Neural cell (in vitro differentiated cells): Measurements from ENCODE around the gene UNC79. TPM values are rescaled to one million over a fixed set of nuclear protein-coding genes. Genes with fewer than 3 reads are reported as not detected.

ENCODE experiments used
- H2AFZ ChIP-seq: fragments of 200-600, 300-800 bp; sonication (generic), shearing (Covaris generic); 2 replicates; pipeline ENCODE4 v1.6.0; 2014; ENCODE audit warnings: low read depth, mild to moderate bottlenecking, antibody characterized with exemption, low read length, moderate library complexity
- H3F3A ChIP-seq: fragments of 200-600 bp; shearing (Covaris generic); 2 replicates; pipeline ENCODE4 v1.6.1; 2016; ENCODE audit warnings: mild to moderate bottlenecking, moderate library complexity, mixed read lengths, antibody characterized with exemption, low read length; ENCODE audit not compliant: insufficient read depth, poor library complexity, severe bottlenecking
- H3K27ac ChIP-seq: fragments of 200-600, 300-800 bp; sonication (generic), shearing (Covaris generic); 2 replicates; pipeline ENCODE4 v1.5.1; 2014; ENCODE audit warnings: mild to moderate bottlenecking, low read length, moderate library complexity
- H3K27me3 ChIP-seq: fragments of 300-800, 200-600 bp; sonication (generic), shearing (Covaris generic); 2 replicates; pipeline ENCODE4 v1.6.0; 2014; ENCODE audit warnings: mild to moderate bottlenecking, low read depth, low read length, moderate library complexity; ENCODE audit not compliant: insufficient read depth
- H3K36me3 ChIP-seq: fragments of 300-800, 200-600 bp; sonication (generic), shearing (Covaris generic); 2 replicates; pipeline ENCODE4 v1.5.1; 2014; ENCODE audit warnings: mild to moderate bottlenecking, antibody characterized with exemption, low read length, moderate library complexity; ENCODE audit not compliant: insufficient read depth
- H3K4me2 ChIP-seq: fragments of 300-800, 200-600 bp; sonication (generic), shearing (Covaris generic); 2 replicates; pipeline ENCODE4 v1.6.0; 2014; ENCODE audit warnings: mild to moderate bottlenecking, low read length
- H3K4me3 ChIP-seq: fragments of 300-800, 200-600 bp; sonication (generic), shearing (Covaris generic); 2 replicates; pipeline ENCODE4 v1.5.1; 2014; ENCODE audit warnings: mild to moderate bottlenecking, low read length, moderate library complexity
- H3K79me2 ChIP-seq: fragments of 200-600 bp; shearing (Covaris generic); replicated peaks from 2 replicates; pipeline ENCODE4 v1.6.0; 2014; ENCODE audit warnings: mild to moderate bottlenecking, low read length, moderate library complexity; ENCODE audit not compliant: insufficient read depth
- H3K9ac ChIP-seq: fragments of 300-800, 200-600 bp; sonication (generic), shearing (Covaris generic); 2 replicates; pipeline ENCODE4 v1.6.1; 2016; ENCODE audit warnings: mild to moderate bottlenecking, low read length, mixed read lengths
- H3K9me2 ChIP-seq: fragments of 200-600 bp; shearing (Covaris generic); 2 replicates; pipeline ENCODE4 v1.6.1; 2016; ENCODE audit warnings: mild to moderate bottlenecking, low read length, mixed read lengths; ENCODE audit not compliant: insufficient read depth
- H3K9me3 ChIP-seq: fragments of 200-600, 300-800 bp; sonication (generic), shearing (Covaris generic); 2 replicates; pipeline ENCODE4 v1.6.1; 2016; ENCODE audit warnings: mild to moderate bottlenecking, mixed run types, low read length, moderate library complexity, mixed read lengths
- H4K20me1 ChIP-seq: fragments of 200-600 bp; shearing (Covaris generic); 2 replicates; pipeline ENCODE4 v1.6.1; 2016; ENCODE audit warnings: mild to moderate bottlenecking, mixed run types; ENCODE audit not compliant: insufficient read depth
- CTCF ChIP-seq: fragments of 450-650 bp; IDR thresholded peaks from 2 replicates; pipeline ENCODE4 v1.5.1; 2014; ENCODE audit warnings: antibody characterized with exemption, mild to moderate bottlenecking, moderate library complexity; ENCODE audit not compliant: poor library complexity, severe bottlenecking
- EP300 ChIP-seq: fragments of 450-650 bp; conservative IDR thresholded peaks from 2 replicates; pipeline ENCODE4 v1.6.1; 2014; ENCODE audit warnings: antibody characterized with exemption, mild to moderate bottlenecking, moderate library complexity; ENCODE audit not compliant: poor library complexity, severe bottlenecking
- EZH2 ChIP-seq: fragments of 200-600, 300-800 bp; shearing (Covaris generic), sonication (generic); IDR thresholded peaks from 2 replicates; pipeline ENCODE4 v1.6.1; 2014; ENCODE audit warnings: antibody characterized with exemption, low read length, borderline replicate concordance, mild to moderate bottlenecking; ENCODE audit not compliant: insufficient read depth, poor library complexity, severe bottlenecking
- MXI1 ChIP-seq: fragments of 450-650 bp; conservative IDR thresholded peaks from 2 replicates; pipeline ENCODE4 v1.6.1; 2014; ENCODE audit warnings: antibody characterized with exemption, mild to moderate bottlenecking; ENCODE audit not compliant: poor library complexity, severe bottlenecking
- POLR2AphosphoS5 ChIP-seq: IDR thresholded peaks from 2 replicates; pipeline ENCODE4 v1.6.1; 2012
- RAD21 ChIP-seq: fragments of 450-650 bp; conservative IDR thresholded peaks from 2 replicates; pipeline ENCODE4 v1.6.1; 2014; ENCODE audit warnings: antibody characterized with exemption, mild to moderate bottlenecking, moderate library complexity
- REST ChIP-seq: IDR thresholded peaks from 2 replicates; pipeline ENCODE4 v1.6.1; 2012; ENCODE audit warnings: borderline replicate concordance
- SMC3 ChIP-seq: fragments of 450-650 bp; conservative IDR thresholded peaks from 2 replicates; pipeline ENCODE4 v1.6.1; 2014; ENCODE audit warnings: antibody characterized with exemption, mild to moderate bottlenecking, moderate library complexity; ENCODE audit not compliant: poor library complexity
- TAF1 ChIP-seq: IDR thresholded peaks from 2 replicates; pipeline ENCODE4 v1.6.1; 2012; ENCODE audit warnings: low read depth
- polyA plus RNA-seq: library from polyadenylated mRNA; depleted of rRNA; stranded (reverse); fragments of >200 nt; gene quantifications from 2 replicates; pipeline ENCODE4 v1.2.3, GENCODE V29; 2014

Gene UNC79
- polyA plus RNA-seq, 1 donor from 2014 or later: 22.6 TPM

GRCh38 chr14:93715279-93715927 lies 284.7 kb downstream of the UNC79 start:
- no peak overlapping the region for H3K27ac ChIP-seq
- TF ChIP-seq POLR2AphosphoS5: no peak

GRCh38 chr14:93716002-93716745 lies 285.4 kb downstream of the UNC79 start:
- no peaks in the 10 kb centered on the region for H3K9me2 ChIP-seq
- no peak overlapping the region for H3K4me3 ChIP-seq
- H3K27me3 ChIP-seq: no peaks in the 10 kb centered on the region
- no peaks in the 10 kb centered on the region for H3K9me3 ChIP-seq
- H3K79me2 ChIP-seq: no peaks in the 10 kb centered on the region
- H2AFZ ChIP-seq: no peak overlapping the region
- H3K4me2 ChIP-seq: no peak overlapping the region
- H3K36me3 ChIP-seq: no peaks in the 10 kb centered on the region
- H4K20me1 ChIP-seq: no peaks in the 10 kb centered on the region
- TF ChIP-seq RAD21: no peak
- no peak overlapping the region for H3K9ac ChIP-seq
- no peaks in the 10 kb centered on the region for H3F3A ChIP-seq
- no peak overlapping the region for H3K27ac ChIP-seq

More at GRCh38 chr14:93715279-93715927, 284.7 kb downstream of the UNC79 start:
- Histone ChIP-seq H3F3A (no peaks in the 10 kb centered on the region), H3K27me3 (no peaks in the 10 kb centered on the region), H3K4me3 (no peak overlapping the region), H4K20me1 (no peaks in the 10 kb centered on the region), H3K9me3 (no peaks in the 10 kb centered on the region), H3K36me3 (no peaks in the 10 kb centered on the region), H2AFZ (no peak overlapping the region), H3K9me2 (no peaks in the 10 kb centered on the region), H3K79me2 (no peaks in the 10 kb centered on the region), H3K4me2 (no peak overlapping the region), H3K9ac (no peak overlapping the region)

GRCh38 chr14:93716746-93717667 lies 286.3 kb downstream of the UNC79 start:
- H3F3A ChIP-seq: no peaks in the 10 kb centered on the region
- no peak for TF ChIP-seq RAD21
- TF ChIP-seq SMC3: no peak
- no peak for TF ChIP-seq EZH2
- no peak for TF ChIP-seq CTCF
- TF ChIP-seq MXI1: no peak
- no peak for TF ChIP-seq REST
- no peak for TF ChIP-seq TAF1
- TF ChIP-seq EP300: no peak
- no peak for TF ChIP-seq POLR2AphosphoS5
- H3K9ac ChIP-seq: no peak overlapping the region
- no peaks in the 10 kb centered on the region for H3K36me3 ChIP-seq
- H3K27me3 ChIP-seq: no peaks in the 10 kb centered on the region
- H3K4me2 ChIP-seq: no peak overlapping the region
- no peaks in the 10 kb centered on the region for H3K9me3 ChIP-seq
- no peak overlapping the region for H3K27ac ChIP-seq
- no peak overlapping the region for H2AFZ ChIP-seq
- H3K9me2 ChIP-seq: no peaks in the 10 kb centered on the region
- no peaks in the 10 kb centered on the region for H3K79me2 ChIP-seq
- no peaks in the 10 kb centered on the region for H4K20me1 ChIP-seq
- no peak overlapping the region for H3K4me3 ChIP-seq
